Tibial nerve (tissue), 4 donors: ENCODE results near the gene CLEC9A.

Source experiments
- EP300 ChIP-seq, 2 donors: sonication (generic); formaldehyde crosslinking; IDR thresholded peaks; one replicate each; pipeline ENCODE4 v1.6.1; 2017; ENCODE audit warnings: antibody characterized with exemption in 2 of 2, mild to moderate bottlenecking in 1 of 2
- TF ChIP-seq, protein P1 (sequence below), 5 experiments: fragments of 200-600 bp in 3 of 5; fragments of 450-650 bp in 2 of 5; sonication (generic) in 3 of 5; IDR thresholded peaks; one replicate each; pipeline ENCODE4 v1.5.1; 2016 to 2019; ENCODE audit warnings: antibody characterized with exemption in 5 of 5, mild to moderate bottlenecking in 3 of 5, moderate library complexity in 2 of 5

- TF ChIP-seq, protein P1, sequence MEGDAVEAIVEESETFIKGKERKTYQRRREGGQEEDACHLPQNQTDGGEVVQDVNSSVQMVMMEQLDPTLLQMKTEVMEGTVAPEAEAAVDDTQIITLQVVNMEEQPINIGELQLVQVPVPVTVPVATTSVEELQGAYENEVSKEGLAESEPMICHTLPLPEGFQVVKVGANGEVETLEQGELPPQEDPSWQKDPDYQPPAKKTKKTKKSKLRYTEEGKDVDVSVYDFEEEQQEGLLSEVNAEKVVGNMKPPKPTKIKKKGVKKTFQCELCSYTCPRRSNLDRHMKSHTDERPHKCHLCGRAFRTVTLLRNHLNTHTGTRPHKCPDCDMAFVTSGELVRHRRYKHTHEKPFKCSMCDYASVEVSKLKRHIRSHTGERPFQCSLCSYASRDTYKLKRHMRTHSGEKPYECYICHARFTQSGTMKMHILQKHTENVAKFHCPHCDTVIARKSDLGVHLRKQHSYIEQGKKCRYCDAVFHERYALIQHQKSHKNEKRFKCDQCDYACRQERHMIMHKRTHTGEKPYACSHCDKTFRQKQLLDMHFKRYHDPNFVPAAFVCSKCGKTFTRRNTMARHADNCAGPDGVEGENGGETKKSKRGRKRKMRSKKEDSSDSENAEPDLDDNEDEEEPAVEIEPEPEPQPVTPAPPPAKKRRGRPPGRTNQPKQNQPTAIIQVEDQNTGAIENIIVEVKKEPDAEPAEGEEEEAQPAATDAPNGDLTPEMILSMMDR (IDR thresholded peaks at IDR 0.05) = no peak
- no peak for TF ChIP-seq EP300 (IDR thresholded peaks at IDR 0.05)
Measured at GRCh38 chr12:10030446-10030845, at the start of gene CLEC9A.
